ENCODE results near the gene KRT20. TPM values are rescaled to one million over a fixed set of nuclear protein-coding genes. Genes with fewer than 3 reads are reported as not detected.
A peak's percentile ranks its signal among the peaks of the same experiment; 100 is the strongest.

Gene KRT20
- total RNA-seq, 4 donors from 2014 or later, result 111 to 978 (median 820) TPM

DNA sequence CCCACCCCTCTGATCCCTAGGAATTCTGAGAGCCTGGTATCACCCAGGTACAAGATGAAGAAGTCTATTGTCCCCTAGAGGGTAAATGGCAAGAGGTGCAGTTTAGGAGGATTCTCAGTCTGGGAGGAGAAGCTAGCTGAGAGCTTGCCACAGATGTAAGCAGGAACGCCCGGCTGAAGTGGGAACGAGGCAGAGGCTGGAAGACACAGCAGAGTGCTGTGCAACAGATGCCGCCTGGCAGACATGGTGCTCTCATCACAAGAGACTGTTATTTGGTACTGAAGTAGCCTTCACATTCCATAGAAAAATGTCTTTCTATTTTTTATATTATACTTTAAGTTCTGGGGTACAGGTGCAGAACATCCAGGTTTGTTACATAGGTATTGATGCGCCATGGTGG is 20.3 kb upstream of the KRT20 start:
- no peaks in the 10 kb centered on the region for H3K9me3 ChIP-seq
- DNase-seq, result no peak
- H3K27ac ChIP-seq, result peak overlapping the region in 1 of 4 donors; percentile 93
- no peak overlapping the region for H3K4me3 ChIP-seq
- no peaks in the 10 kb centered on the region for H3K27me3 ChIP-seq
- TF ChIP-seq, protein P1, sequence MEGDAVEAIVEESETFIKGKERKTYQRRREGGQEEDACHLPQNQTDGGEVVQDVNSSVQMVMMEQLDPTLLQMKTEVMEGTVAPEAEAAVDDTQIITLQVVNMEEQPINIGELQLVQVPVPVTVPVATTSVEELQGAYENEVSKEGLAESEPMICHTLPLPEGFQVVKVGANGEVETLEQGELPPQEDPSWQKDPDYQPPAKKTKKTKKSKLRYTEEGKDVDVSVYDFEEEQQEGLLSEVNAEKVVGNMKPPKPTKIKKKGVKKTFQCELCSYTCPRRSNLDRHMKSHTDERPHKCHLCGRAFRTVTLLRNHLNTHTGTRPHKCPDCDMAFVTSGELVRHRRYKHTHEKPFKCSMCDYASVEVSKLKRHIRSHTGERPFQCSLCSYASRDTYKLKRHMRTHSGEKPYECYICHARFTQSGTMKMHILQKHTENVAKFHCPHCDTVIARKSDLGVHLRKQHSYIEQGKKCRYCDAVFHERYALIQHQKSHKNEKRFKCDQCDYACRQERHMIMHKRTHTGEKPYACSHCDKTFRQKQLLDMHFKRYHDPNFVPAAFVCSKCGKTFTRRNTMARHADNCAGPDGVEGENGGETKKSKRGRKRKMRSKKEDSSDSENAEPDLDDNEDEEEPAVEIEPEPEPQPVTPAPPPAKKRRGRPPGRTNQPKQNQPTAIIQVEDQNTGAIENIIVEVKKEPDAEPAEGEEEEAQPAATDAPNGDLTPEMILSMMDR (IDR thresholded peaks at IDR 0.05), result no peak
- TF ChIP-seq POLR2A (IDR thresholded peaks at IDR 0.05), result no peak
- no peaks in the 10 kb centered on the region for H3K36me3 ChIP-seq
- peaks cover 0 to 13% (median 1%) of the 10 kb centered on the region in 4 donors for H3K4me1 ChIP-seq

DNA sequence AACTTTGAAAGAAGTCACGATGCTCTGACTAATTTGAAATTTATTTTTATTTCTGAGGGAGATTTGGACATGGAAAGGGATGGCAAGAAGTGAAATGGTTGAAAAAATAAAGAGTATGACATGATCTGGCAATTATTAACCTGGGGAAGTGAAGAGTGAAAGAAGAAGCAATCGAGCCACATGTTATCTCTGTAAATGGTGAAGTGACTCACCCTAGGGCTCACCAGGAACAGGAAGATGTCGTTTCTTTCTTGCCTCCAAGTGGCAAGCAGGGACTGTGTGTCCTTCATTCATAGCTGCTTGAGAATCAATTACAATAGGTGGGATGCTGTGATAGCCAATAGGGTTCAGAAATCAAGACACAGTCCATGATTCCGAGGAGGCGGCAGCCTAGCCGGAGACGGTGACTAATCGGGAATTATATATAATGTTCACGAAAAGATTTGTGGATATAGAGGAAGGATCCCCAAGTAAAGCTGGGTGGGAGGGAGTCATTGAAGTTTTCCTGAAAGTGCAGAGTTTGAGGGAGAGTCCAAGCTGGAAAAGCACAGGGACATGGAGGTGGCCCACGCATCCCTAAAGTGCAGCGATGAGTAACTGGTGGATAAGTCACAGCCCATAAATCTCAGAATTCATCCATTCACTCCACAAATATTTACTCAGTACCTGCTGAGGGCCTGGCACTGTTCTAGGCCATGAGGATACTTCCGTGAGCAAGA is 18.2 kb upstream of the KRT20 start:
- no peaks in the 10 kb centered on the region for H3K36me3 ChIP-seq
- H3K27ac ChIP-seq, result peak overlapping the region in 3 of 4 donors; percentile 75 to 93 (median 84)
- H3K4me1 ChIP-seq, result peaks cover 0 to 6% (median 2%) of the 10 kb centered on the region in 4 donors
- peak in 2 of 3 donors; percentile 58 to 76 for DNase-seq
- H3K4me3 ChIP-seq, result peak overlapping the region in 2 of 4 donors; percentile 30 to 34
- H3K9me3 ChIP-seq, result no peaks in the 10 kb centered on the region
- H3K27me3 ChIP-seq, result no peaks in the 10 kb centered on the region
- TF ChIP-seq, protein P1 (IDR thresholded peaks at IDR 0.05), result peak in 1 of 6 experiments; percentile 8
- TF ChIP-seq POLR2A (IDR thresholded peaks at IDR 0.05), result peak; percentile 34 to 64

DNA sequence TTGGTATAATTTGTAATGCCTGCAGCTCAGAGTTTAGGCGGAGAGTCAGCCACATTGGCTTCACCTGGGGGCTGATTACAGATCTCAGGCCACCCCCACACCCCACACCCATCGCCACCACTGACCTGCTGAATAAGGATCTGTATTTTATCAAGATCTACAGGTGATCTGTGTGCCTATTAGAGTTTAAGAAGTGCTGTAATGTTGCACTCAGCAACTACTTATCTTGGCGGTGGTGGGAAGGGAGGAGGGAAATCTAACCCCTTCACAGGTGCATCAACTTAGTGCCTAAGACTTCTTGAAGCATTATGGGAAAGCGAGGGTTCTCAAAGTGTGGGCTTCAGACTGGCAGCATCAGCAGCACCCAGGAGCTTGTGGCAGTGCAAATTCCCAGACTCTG is 17.5 kb upstream of the KRT20 start:
- H3K4me1 ChIP-seq, result peaks cover 0 to 6% (median 2%) of the 10 kb centered on the region in 4 donors
- H3K27me3 ChIP-seq, result no peaks in the 10 kb centered on the region
- TF ChIP-seq, protein P1 (IDR thresholded peaks at IDR 0.05), result no peak
- TF ChIP-seq POLR2A (IDR thresholded peaks at IDR 0.05), result no peak
- DNase-seq, result peak in 1 of 3 donors; percentile 61
- no peaks in the 10 kb centered on the region for H3K9me3 ChIP-seq
- H3K36me3 ChIP-seq, result no peaks in the 10 kb centered on the region
- H3K4me3 ChIP-seq, result peak overlapping the region in 2 of 4 donors; percentile 30 to 34
- peak overlapping the region in 3 of 4 donors; percentile 75 to 93 (median 84) for H3K27ac ChIP-seq

DNA sequence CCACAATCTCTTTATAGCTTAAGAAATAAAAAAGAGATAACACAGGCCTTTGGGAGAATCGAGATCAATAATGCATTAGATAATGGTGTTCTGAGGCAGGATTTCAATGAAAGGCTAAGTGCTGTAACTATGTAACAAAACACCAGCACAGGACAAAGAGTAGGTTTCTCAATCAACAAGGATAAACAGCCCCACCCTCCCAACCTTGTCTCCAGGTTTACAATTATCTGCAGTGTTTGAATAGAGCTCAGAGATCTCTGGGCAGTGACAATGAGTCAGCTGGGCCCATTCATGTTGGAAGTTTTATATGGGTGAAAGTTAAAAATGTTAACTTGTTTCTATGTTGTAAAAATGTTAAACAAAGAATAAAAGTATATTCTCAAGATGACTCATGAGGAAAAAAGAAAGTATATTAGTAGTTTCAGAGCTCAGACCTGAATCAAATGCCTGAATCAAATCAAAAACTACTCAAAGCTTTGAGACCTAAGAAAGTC is 17.0 kb upstream of the KRT20 start:
- Histone ChIP-seq H3K36me3 (no peaks in the 10 kb centered on the region), H3K27me3 (no peaks in the 10 kb centered on the region), H3K9me3 (no peaks in the 10 kb centered on the region), H3K4me1 (peaks cover 0 to 6% (median 2%) of the 10 kb centered on the region in 4 donors), H3K27ac (peak overlapping the region in 3 of 4 donors; percentile 75 to 93 (median 84)), H3K4me3 (peak overlapping the region in 2 of 4 donors; percentile 30 to 34)
- DNase-seq, result peak in 1 of 3 donors; percentile 81
- TF ChIP-seq, protein P1 (IDR thresholded peaks at IDR 0.05), result no peak
- no peak for TF ChIP-seq POLR2A (IDR thresholded peaks at IDR 0.05)

DNA sequence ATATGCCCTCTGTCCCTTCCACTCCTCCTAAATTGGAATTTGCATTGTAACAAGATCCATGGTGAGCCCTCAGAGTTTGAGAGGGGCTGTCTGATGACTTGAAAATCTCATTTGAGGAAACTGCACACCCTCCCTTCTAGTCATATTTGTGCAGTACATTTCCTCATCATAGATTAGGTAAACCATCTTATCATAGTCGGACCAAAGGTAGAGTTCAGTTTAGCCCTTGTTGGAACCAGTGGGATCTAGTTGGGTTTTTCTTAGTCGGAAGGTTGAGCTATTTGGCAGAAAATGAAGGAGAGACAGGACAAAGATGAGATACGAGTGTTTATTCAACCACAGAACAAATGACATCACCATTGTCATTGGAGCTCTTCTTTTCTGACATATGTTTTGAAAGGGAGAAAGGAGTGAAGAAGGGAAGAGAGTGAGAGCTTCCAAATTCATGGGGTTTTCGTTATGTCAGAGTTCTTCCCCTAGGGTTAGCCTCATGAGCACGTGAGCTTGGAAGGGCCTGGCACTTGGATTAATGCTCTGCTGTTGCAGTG is 15.8 kb upstream of the KRT20 start:
- DNase-seq, result no peak
- TF ChIP-seq, protein P1 (IDR thresholded peaks at IDR 0.05), result no peak
- peak in 1 of 2 donors; percentile 11 for TF ChIP-seq POLR2A (IDR thresholded peaks at IDR 0.05)
- peak overlapping the region in 3 of 4 donors; percentile 11 to 93 (median 84) for H3K27ac ChIP-seq
- peaks cover 0 to 6% (median 2%) of the 10 kb centered on the region in 4 donors for H3K4me1 ChIP-seq
- no peaks in the 10 kb centered on the region for H3K36me3 ChIP-seq
- peak overlapping the region in 1 of 4 donors; percentile 27 for H3K4me3 ChIP-seq
- no peaks in the 10 kb centered on the region for H3K9me3 ChIP-seq
- H3K27me3 ChIP-seq, result no peaks in the 10 kb centered on the region
